ENCODE measurements around the gene ADORA1.

Gene ADORA1

DNA sequence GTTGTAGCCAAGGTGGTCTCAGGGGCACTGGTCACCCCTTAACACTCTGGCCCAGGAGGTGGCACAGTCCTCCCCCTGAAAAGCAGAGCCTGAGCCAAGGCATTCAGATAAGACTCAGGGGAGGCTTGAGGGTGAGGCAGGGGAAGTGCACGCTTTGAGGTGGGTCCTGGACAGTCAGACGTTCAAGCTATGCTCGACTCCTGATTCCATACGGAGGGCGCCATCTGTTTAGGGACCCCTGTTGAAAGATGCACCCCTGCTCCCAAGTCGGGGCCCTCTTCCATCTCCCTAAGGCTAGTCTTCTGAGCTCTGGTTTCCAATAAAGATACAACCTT lies 71.9 kb downstream of the ADORA1 start:
- no peaks in the 10 kb centered on the region for H3K9me3 ChIP-seq (ENCODE audit: control insufficient read depth, low read length)
- no peak overlapping the region for H3K4me2 ChIP-seq (ENCODE audit: low read length, poor library complexity, severe bottlenecking)
- no peaks in the 10 kb centered on the region for H3K36me3 ChIP-seq (ENCODE audit: control insufficient read depth in 1 of 2, insufficient read depth in 2 of 2, low read depth in 1 of 2, low read length in 2 of 2)
- peak overlapping the region; percentile 82 for H3K9ac ChIP-seq (ENCODE audit: low read length)
- no peak overlapping the region for H2AFZ ChIP-seq (ENCODE audit: low read depth, low read length)
- H2BK120ac ChIP-seq (ENCODE audit: low read depth, low read length): no peak overlapping the region
- peak overlapping the region; percentile 35 to 79 for H3K4ac ChIP-seq (ENCODE audit: low read depth in 1 of 2, low read length in 2 of 2)
- DNase-seq: no peak
- 97% methylated on average over 6 of the region's 6 CpGs for WGBS
- H3K79me1 ChIP-seq (replicated peaks; ENCODE audit: low read length, poor library complexity, severe bottlenecking): no peaks in the 10 kb centered on the region
- H3K27ac ChIP-seq (ENCODE audit: low read length, poor library complexity, severe bottlenecking): no peak overlapping the region
- H2BK15ac ChIP-seq (ENCODE audit: low read depth, poor library complexity, severe bottlenecking): peak overlapping the region; percentile 45
- peak overlapping the region; percentile 10 for H4K8ac ChIP-seq (ENCODE audit: low read length)
- H3K4me3 ChIP-seq (ENCODE audit: insufficient read depth in 1 of 2, low read depth in 1 of 2, low read length in 2 of 2): peak overlapping the region in 1 of 2 experiments; percentile 36
- H2BK12ac ChIP-seq (ENCODE audit: low read length in 2 of 2): peak overlapping the region; percentile 90
- H2AK5ac ChIP-seq (ENCODE audit: low read length, severe bottlenecking): no peak overlapping the region
- H2BK5ac ChIP-seq (ENCODE audit: low read depth, low read length, poor library complexity, severe bottlenecking): no peak overlapping the region
- peak overlapping the region in 1 of 2 experiments; percentile 37 for H3K14ac ChIP-seq (ENCODE audit: low read length in 2 of 2)
- peak overlapping the region; percentile 81 for H4K91ac ChIP-seq (ENCODE audit: low read length)
- H3K23ac ChIP-seq (ENCODE audit: low read length in 2 of 2): peak overlapping the region in 1 of 2 experiments; percentile 67
- H3K27me3 ChIP-seq (ENCODE audit: control insufficient read depth in 1 of 2, insufficient read depth in 1 of 2, low read length in 2 of 2): no peaks in the 10 kb centered on the region
- H3K4me1 ChIP-seq (ENCODE audit: control insufficient read depth, insufficient read depth, low read depth, low read length): peaks cover 14% of the 10 kb centered on the region
- H3K18ac ChIP-seq (ENCODE audit: low read depth in 1 of 2, low read length in 2 of 2): peak overlapping the region; percentile 49 to 96

DNA sequence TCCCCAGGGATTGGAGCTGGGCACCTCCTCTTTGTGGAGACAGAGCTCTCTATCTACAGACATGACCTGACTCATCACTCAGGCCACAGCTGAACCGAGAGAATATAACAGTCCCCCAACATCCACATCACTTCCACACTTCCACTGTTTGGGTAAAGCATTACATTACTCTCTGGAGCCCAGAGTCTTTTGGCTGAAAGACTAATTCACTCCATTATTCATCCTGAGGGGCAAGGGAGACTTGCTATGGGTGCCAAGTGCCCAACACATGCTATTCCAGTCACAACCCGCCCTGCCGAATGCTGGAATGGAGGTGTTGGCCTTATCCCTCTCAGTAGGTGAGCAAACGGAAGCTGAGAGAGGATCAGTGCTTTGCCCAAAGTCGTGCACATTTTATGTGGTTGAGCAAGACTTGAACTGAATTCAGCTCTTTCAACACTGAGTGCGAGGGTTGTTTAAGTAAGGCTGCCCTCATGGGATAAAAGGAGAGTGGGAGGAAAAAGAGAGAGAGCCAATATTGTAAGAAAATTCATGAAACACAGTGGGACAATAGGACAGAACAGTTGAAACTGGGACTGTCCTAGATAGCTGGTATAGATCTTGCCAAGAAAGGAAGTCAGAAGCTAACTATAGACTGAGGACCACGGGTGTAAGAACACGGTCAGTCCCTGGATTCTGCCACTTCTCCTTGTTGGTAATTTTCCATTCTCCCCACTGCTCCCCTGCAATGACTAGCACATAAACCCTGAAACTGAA lies 72.5 kb downstream of the ADORA1 start:
- no peak overlapping the region for H3K4me2 ChIP-seq (ENCODE audit: low read length, poor library complexity, severe bottlenecking)
- 70% methylated on average over 8 of the region's 8 CpGs for WGBS
- H2AFZ ChIP-seq (ENCODE audit: low read depth, low read length): no peak overlapping the region
- no peaks in the 10 kb centered on the region for H3K36me3 ChIP-seq (ENCODE audit: control insufficient read depth in 1 of 2, insufficient read depth in 2 of 2, low read depth in 1 of 2, low read length in 2 of 2)
- no peak overlapping the region for H2BK120ac ChIP-seq (ENCODE audit: low read depth, low read length)
- H3K27me3 ChIP-seq (ENCODE audit: control insufficient read depth in 1 of 2, insufficient read depth in 1 of 2, low read length in 2 of 2): no peaks in the 10 kb centered on the region
- peak; percentile 77 for DNase-seq
- H4K8ac ChIP-seq (ENCODE audit: low read length): peak overlapping the region; percentile 29
- peaks cover 14% of the 10 kb centered on the region for H3K4me1 ChIP-seq (ENCODE audit: control insufficient read depth, insufficient read depth, low read depth, low read length)
- no peak overlapping the region for H3K27ac ChIP-seq (ENCODE audit: low read length, poor library complexity, severe bottlenecking)
- H2BK5ac ChIP-seq (ENCODE audit: low read depth, low read length, poor library complexity, severe bottlenecking): no peak overlapping the region
- peak overlapping the region; percentile 34 for H2AK5ac ChIP-seq (ENCODE audit: low read length, severe bottlenecking)
- H3K4ac ChIP-seq (ENCODE audit: low read depth in 1 of 2, low read length in 2 of 2): peak overlapping the region in 1 of 2 experiments; percentile 35
- H3K18ac ChIP-seq (ENCODE audit: low read depth in 1 of 2, low read length in 2 of 2): peak overlapping the region; percentile 49 to 92
- peak overlapping the region; percentile 82 for H3K9ac ChIP-seq (ENCODE audit: low read length)
- H3K4me3 ChIP-seq (ENCODE audit: insufficient read depth in 1 of 2, low read depth in 1 of 2, low read length in 2 of 2): no peak overlapping the region
- peak overlapping the region; percentile 81 for H4K91ac ChIP-seq (ENCODE audit: low read length)
- no peaks in the 10 kb centered on the region for H3K79me1 ChIP-seq (replicated peaks; ENCODE audit: low read length, poor library complexity, severe bottlenecking)
- H2BK15ac ChIP-seq (ENCODE audit: low read depth, poor library complexity, severe bottlenecking): peak overlapping the region; percentile 45
- H2BK12ac ChIP-seq (ENCODE audit: low read length in 2 of 2): peak overlapping the region; percentile 90 to 97
- H3K9me3 ChIP-seq (ENCODE audit: control insufficient read depth, low read length): no peaks in the 10 kb centered on the region
- no peak overlapping the region for H3K23ac ChIP-seq (ENCODE audit: low read length in 2 of 2)
- H3K14ac ChIP-seq (ENCODE audit: low read length in 2 of 2): peak overlapping the region in 1 of 2 experiments; percentile 26

DNA sequence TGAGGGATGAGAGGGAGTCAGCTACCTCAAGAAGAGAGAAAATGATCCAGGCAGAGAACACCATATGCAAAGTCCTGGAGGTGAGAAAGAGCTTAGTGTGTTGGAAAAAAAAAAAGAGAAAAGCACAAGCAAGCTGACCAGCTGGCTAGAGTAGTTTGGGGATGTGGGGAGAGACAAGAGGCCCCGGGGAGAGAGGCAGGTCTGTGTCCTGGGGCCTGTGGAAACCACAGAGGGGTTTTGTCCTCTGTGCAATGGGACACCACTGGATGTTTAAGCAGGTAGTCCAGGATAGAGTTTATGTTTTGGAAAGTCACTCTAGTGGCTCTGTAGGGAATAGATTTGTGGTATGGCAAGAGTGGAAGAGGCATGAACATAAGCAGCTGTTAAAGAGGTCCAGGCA lies 73.4 kb downstream of the ADORA1 start:
- Histone ChIP-seq H3K18ac (ENCODE audit: low read depth in 1 of 2, low read length in 2 of 2) (peak overlapping the region; percentile 5 to 83), H3K36me3 (ENCODE audit: control insufficient read depth in 1 of 2, insufficient read depth in 2 of 2, low read depth in 1 of 2, low read length in 2 of 2) (peaks cover 0 to 1% of the 10 kb centered on the region in 2 experiments), H3K79me1 (replicated peaks; ENCODE audit: low read length, poor library complexity, severe bottlenecking) (no peaks in the 10 kb centered on the region), H3K4me3 (ENCODE audit: insufficient read depth in 1 of 2, low read depth in 1 of 2, low read length in 2 of 2) (peak overlapping the region in 1 of 2 experiments; percentile 4), H2AFZ (ENCODE audit: low read depth, low read length) (no peak overlapping the region), H3K4me2 (ENCODE audit: low read length, poor library complexity, severe bottlenecking) (no peak overlapping the region), H3K27ac (ENCODE audit: low read length, poor library complexity, severe bottlenecking) (no peak overlapping the region), H2BK12ac (ENCODE audit: low read length in 2 of 2) (peak overlapping the region; percentile 81 to 98), H2BK5ac (ENCODE audit: low read depth, low read length, poor library complexity, severe bottlenecking) (no peak overlapping the region), H4K91ac (ENCODE audit: low read length) (no peak overlapping the region), H2BK15ac (ENCODE audit: low read depth, poor library complexity, severe bottlenecking) (no peak overlapping the region), H3K23ac (ENCODE audit: low read length in 2 of 2) (no peak overlapping the region), H2AK5ac (ENCODE audit: low read length, severe bottlenecking) (no peak overlapping the region), H2BK120ac (ENCODE audit: low read depth, low read length) (no peak overlapping the region), H3K4ac (ENCODE audit: low read depth in 1 of 2, low read length in 2 of 2) (peak overlapping the region in 1 of 2 experiments; percentile 78), H3K9me3 (ENCODE audit: control insufficient read depth, low read length) (no peaks in the 10 kb centered on the region), H3K4me1 (ENCODE audit: control insufficient read depth, insufficient read depth, low read depth, low read length) (peaks cover 16% of the 10 kb centered on the region), H3K27me3 (ENCODE audit: control insufficient read depth in 1 of 2, insufficient read depth in 1 of 2, low read length in 2 of 2) (no peaks in the 10 kb centered on the region), H3K9ac (ENCODE audit: low read length) (peak overlapping the region; percentile 82), H4K8ac (ENCODE audit: low read length) (no peak overlapping the region), H3K14ac (ENCODE audit: low read length in 2 of 2) (no peak overlapping the region)
- DNase-seq: no peak
- WGBS: 77% methylated on average over 1 of the region's 1 CpG

DNA sequence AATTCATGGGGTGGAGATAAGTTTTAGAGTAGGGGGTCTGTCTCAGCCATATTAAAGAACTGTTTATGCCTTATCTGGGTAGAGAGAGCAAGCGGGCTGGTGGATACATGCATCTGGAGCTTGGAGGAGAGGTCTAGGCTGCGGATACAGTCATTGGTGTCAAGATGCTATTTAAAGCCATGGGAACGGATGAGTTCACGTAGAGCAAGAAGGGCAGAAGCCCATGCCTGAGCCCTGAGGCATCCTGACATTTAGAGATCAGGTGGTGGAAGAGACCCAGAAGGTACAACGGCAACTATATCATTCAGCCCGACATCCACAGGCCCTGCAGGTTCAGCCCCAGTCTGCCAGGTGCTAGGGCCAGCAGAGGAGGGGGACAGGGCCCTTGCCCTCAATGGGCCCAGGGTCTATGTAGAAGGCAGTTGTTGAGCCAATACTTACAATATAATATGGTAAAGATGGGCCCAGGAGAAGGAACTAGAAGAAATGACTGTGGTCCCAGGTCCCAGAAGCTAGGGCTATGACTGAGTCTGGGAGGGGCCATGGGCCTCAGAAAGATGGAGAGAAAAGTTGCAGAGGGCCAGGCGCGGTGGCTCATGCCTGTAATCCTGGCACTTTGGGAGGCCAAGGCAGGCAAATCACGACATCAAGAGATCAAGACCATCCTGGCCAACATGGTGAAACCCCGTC lies 74.1 kb downstream of the ADORA1 start:
- Histone ChIP-seq H3K18ac (ENCODE audit: low read depth in 1 of 2, low read length in 2 of 2) (peak overlapping the region; percentile 10 to 81), H3K4me1 (ENCODE audit: control insufficient read depth, insufficient read depth, low read depth, low read length) (peaks cover 17% of the 10 kb centered on the region), H3K4me3 (ENCODE audit: insufficient read depth in 1 of 2, low read depth in 1 of 2, low read length in 2 of 2) (peak overlapping the region in 1 of 2 experiments; percentile 3), H3K4me2 (ENCODE audit: low read length, poor library complexity, severe bottlenecking) (no peak overlapping the region), H3K36me3 (ENCODE audit: control insufficient read depth in 1 of 2, insufficient read depth in 2 of 2, low read depth in 1 of 2, low read length in 2 of 2) (peaks cover 0 to 3% of the 10 kb centered on the region in 2 experiments), H2BK5ac (ENCODE audit: low read depth, low read length, poor library complexity, severe bottlenecking) (no peak overlapping the region), H2AFZ (ENCODE audit: low read depth, low read length) (no peak overlapping the region), H3K4ac (ENCODE audit: low read depth in 1 of 2, low read length in 2 of 2) (peak overlapping the region; percentile 20 to 77), H2BK15ac (ENCODE audit: low read depth, poor library complexity, severe bottlenecking) (peak overlapping the region; percentile 52), H3K27me3 (ENCODE audit: control insufficient read depth in 1 of 2, insufficient read depth in 1 of 2, low read length in 2 of 2) (no peaks in the 10 kb centered on the region), H3K27ac (ENCODE audit: low read length, poor library complexity, severe bottlenecking) (no peak overlapping the region), H2BK120ac (ENCODE audit: low read depth, low read length) (peak overlapping the region; percentile 55), H4K8ac (ENCODE audit: low read length) (peak overlapping the region; percentile 78), H3K79me1 (replicated peaks; ENCODE audit: low read length, poor library complexity, severe bottlenecking) (no peaks in the 10 kb centered on the region), H2AK5ac (ENCODE audit: low read length, severe bottlenecking) (no peak overlapping the region), H3K23ac (ENCODE audit: low read length in 2 of 2) (no peak overlapping the region), H2BK12ac (ENCODE audit: low read length in 2 of 2) (peak overlapping the region; percentile 81 to 98), H3K9ac (ENCODE audit: low read length) (peak overlapping the region; percentile 82), H3K14ac (ENCODE audit: low read length in 2 of 2) (no peak overlapping the region), H4K91ac (ENCODE audit: low read length) (peak overlapping the region; percentile 12), H3K9me3 (ENCODE audit: control insufficient read depth, low read length) (no peaks in the 10 kb centered on the region)
- DNase-seq: no peak
- 97% methylated on average over 10 of the region's 10 CpGs for WGBS
